Natural killer cell treated with Interleukin-12 subunit alpha and Interleukin-12 subunit beta and Interleukin-15 and Interleukin-18, amount 100 ng/mL, for 72 hours (primary cell): ENCODE data around the gene GBX2. TPM values are rescaled to one million over a fixed set of nuclear protein-coding genes. Genes with fewer than 3 reads are reported as not detected.
A peak's percentile ranks its signal among the peaks of the same experiment; 100 is the strongest.

ENCODE experiments used
- ATAC-seq, 2 donors: fragments of 150-1000 bp; cut with Tn5 transposase in 1 of 2; sonication (Bioruptor Pico), chemical (Tn5 transposase) in 1 of 2; 2 replicates each; pipeline ENCODE4 v1.10.0; 2021
- DNase-seq: peaks from one replicate; pipeline ENCODE4 v3.0.0; 2022; ENCODE audit warnings: low spot score
- H3K27ac Mint-ChIP-seq, 2 donors: 1 replicate in 1 of 2; 2 replicates in 1 of 2; pipeline ENCODE4 v1.8.0; 2022; ENCODE audit warnings: mixed read lengths in 2 of 2, mild to moderate bottlenecking in 1 of 2, moderate library complexity in 1 of 2
- H3K27me3 Mint-ChIP-seq, 2 donors: 1 replicate in 1 of 2; 2 replicates in 1 of 2; pipeline ENCODE4 v1.8.0; 2022; ENCODE audit warnings: mixed read lengths in 2 of 2
- H3K36me3 Mint-ChIP-seq: one replicate; pipeline ENCODE4 v1.8.0; 2022; ENCODE audit warnings: mixed read lengths
- H3K4me1 Mint-ChIP-seq, 2 donors: 1 replicate in 1 of 2; 2 replicates in 1 of 2; pipeline ENCODE4 v1.8.0; 2022; ENCODE audit warnings: low read depth in 2 of 2, mixed read lengths in 2 of 2, mild to moderate bottlenecking in 1 of 2
- H3K4me3 Mint-ChIP-seq: one replicate; pipeline ENCODE4 v1.8.0; 2022; ENCODE audit warnings: mixed read lengths
- H3K9me3 Mint-ChIP-seq: 2 replicates; pipeline ENCODE4 v1.8.0; 2022; ENCODE audit warnings: mixed read lengths
- total RNA-seq, 2 donors: library from RNA; stranded (reverse); gene quantifications; one replicate each; pipeline ENCODE4 v1.2.3, GENCODE V29; 2022

GBX2 gene
- total RNA-seq, 2 donors from 2014 or later, result not detected

DNA sequence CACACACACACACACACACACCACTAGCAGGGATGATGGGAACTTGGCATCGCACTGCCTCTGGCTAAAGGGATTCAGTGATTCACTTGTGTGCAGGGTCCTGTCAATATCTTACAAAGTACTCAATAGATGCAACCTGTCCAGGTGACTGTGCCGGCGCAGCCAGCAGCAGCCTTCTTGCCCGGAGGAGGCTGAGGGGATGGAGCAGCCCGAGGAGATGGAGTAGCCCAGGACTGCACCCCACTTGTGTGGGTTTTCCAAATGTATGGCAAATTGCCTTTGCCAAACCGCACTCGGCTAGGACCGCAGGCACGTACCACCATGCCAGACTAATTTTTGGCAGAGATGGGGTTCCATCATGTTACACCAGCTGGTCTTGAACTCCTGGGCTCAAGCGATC, 31.1 kb downstream of the GBX2 start:
- peaks cover 3 to 11% of the 10 kb centered on the region in 2 donors for H3K27me3 Mint-ChIP-seq
- no peaks in the 10 kb centered on the region for H3K36me3 Mint-ChIP-seq
- H3K4me3 Mint-ChIP-seq, result no peak overlapping the region
- no peaks in the 10 kb centered on the region for H3K9me3 Mint-ChIP-seq
- no peak overlapping the region for H3K27ac Mint-ChIP-seq
- H3K4me1 Mint-ChIP-seq, result no peaks in the 10 kb centered on the region
- no peak for ATAC-seq
- DNase-seq, result no peak

DNA sequence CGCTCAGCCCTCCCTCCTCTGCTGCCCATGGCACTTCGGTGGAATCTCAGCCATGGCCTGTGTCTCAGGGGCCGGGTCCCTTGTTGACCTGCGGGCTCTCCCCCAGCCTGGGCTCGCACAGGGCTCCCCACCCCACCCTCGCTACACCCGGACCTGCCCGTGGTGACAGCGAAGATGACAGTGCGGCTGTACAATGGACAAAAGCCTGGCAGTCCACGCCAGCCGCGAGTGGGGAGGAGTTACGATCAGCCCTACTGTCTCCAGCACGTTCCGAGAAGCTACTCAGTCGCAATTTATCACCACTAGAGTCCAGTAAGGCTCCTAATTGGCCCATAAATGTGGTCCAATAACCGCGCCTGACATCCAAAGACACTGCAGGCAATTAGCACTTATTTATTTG, 31.6 kb downstream of the GBX2 start:
- Mint-ChIP-seq H3K27ac (no peak overlapping the region), H3K4me1 (no peaks in the 10 kb centered on the region), H3K27me3 (peaks cover 2 to 10% of the 10 kb centered on the region in 2 donors), H3K36me3 (no peaks in the 10 kb centered on the region), H3K9me3 (no peaks in the 10 kb centered on the region), H3K4me3 (no peak overlapping the region)
- ATAC-seq, result no peak
- no peak for DNase-seq

DNA sequence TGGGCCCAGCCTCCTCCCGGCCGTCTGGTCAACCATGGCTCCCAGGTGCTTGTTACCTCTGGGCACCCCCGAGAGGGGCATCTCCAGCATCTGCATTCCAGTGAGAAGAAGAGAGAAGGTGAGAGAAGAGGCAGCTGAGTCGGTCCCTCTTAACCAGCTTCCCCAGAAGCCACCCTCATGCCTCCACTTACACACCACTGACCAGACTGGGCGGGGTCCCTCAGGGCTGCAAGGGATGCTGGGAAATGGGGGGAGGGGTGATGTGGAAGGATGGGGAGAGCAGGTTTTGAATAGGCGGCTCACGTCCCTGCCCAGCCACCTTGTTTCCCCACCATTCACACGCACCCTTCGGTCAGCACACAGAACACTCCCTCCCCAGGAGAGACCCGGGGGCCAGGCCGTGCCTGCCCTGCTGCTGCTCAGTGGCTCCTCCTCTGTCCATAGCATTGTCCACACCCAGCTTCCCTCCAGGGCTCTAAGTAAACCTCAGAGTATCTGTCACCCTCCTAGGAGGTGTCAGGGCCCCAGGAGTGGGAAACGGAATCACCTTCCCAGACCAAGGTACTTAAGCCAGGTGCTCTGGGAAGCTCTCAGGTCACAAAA, 34.7 kb downstream of the GBX2 start:
- Mint-ChIP-seq H3K27ac (no peak overlapping the region), H3K4me1 (no peaks in the 10 kb centered on the region), H3K9me3 (no peaks in the 10 kb centered on the region), H3K27me3 (no peaks in the 10 kb centered on the region), H3K36me3 (no peaks in the 10 kb centered on the region), H3K4me3 (no peak overlapping the region)
- ATAC-seq, result peak in 1 of 2 donors; percentile 13
- no peak for DNase-seq

DNA sequence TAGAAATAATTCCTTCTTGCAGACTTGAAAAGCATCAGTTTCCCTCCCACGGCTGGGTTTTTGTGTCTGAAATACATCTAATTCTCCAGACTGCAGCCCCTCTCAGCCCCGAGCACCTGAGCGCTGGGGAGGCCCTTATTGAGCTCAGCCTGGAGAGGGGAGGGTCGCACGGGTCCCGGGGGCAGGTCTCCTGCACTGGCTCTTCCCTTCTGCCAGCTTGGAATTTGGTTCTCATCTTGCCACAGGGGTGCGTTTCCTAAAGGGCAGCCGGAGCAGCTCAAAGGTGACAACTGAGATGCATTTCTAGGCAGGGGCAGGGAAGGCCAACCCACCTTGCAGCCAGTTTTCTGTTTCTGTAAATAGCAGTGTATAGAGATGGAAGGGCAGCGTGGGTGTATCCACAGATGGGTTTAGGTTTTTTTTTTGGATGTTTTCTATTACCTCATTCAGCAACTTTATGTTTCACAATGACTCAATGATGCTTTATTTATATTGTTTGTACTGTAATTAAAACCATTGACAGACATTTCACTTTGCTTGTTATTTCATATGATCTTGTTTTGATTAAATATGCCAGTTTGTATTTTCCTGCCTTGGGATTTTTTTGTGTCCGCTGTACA, 37.0 kb downstream of the GBX2 start:
- ATAC-seq, result no peak
- Mint-ChIP-seq H3K4me1 (no peaks in the 10 kb centered on the region), H3K27me3 (no peaks in the 10 kb centered on the region), H3K4me3 (no peak overlapping the region), H3K27ac (no peak overlapping the region), H3K36me3 (no peaks in the 10 kb centered on the region), H3K9me3 (no peaks in the 10 kb centered on the region)
- no peak for DNase-seq

DNA sequence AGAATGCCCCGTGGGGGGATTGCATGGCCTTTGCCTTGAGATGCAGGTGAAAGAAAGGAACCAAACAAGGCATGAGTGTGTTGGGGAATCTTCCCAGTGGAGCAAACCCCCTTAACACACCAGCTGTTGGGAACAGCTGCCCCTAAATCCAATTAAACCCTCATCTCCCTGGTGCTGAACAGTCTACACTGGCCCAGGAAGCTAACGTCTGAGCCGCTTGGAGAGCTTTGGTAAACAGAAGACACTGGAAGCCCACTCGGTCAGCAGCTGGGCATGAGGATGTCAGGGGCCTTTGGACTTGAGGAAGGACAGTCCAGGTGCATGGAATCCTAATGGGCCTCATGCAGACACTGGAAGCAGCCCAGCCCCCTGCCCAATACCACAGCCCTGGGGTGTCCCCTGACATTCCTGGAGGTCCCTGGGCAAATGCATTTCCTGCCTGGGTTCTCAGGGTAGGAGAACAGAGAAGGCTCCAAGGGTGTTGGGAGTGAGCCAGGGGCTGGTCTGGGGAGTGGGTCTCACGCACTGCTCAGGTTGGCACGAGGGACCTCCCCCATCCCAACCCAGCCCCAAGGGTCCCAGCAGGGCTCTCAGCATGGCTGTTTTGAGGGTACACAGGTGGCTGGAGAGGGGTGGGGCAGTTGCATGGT, 37.7 kb downstream of the GBX2 start:
- Mint-ChIP-seq H3K4me3 (no peak overlapping the region), H3K4me1 (no peaks in the 10 kb centered on the region), H3K9me3 (no peaks in the 10 kb centered on the region), H3K27ac (no peak overlapping the region), H3K27me3 (no peaks in the 10 kb centered on the region), H3K36me3 (no peaks in the 10 kb centered on the region)
- ATAC-seq (peak in 1 of 2 donors; percentile 29), DNase-seq (no peak)

DNA sequence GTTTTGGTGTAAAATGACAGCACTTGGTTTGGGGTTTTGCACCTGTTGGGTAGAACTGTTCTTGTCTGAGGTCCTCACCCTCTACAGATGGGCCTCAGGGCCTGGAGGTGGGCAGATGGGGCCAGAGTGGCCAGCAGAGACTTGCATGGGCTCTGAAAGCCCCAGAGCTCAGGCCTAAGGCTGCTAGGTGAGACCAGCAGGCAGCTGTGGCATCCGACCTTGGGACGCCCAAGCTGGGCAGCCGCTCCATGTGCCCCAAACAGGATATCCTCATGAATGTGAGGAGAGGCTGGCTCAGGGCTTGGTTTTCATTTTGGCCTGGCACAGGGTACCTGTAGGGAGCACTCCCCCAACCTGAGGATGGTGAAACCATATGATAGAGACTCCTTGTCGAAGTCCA, 38.3 kb downstream of the GBX2 start:
- no peak for DNase-seq
- Mint-ChIP-seq H3K9me3 (no peaks in the 10 kb centered on the region), H3K36me3 (no peaks in the 10 kb centered on the region), H3K4me3 (no peak overlapping the region), H3K27ac (no peak overlapping the region), H3K27me3 (no peaks in the 10 kb centered on the region), H3K4me1 (no peaks in the 10 kb centered on the region)
- no peak for ATAC-seq

DNA sequence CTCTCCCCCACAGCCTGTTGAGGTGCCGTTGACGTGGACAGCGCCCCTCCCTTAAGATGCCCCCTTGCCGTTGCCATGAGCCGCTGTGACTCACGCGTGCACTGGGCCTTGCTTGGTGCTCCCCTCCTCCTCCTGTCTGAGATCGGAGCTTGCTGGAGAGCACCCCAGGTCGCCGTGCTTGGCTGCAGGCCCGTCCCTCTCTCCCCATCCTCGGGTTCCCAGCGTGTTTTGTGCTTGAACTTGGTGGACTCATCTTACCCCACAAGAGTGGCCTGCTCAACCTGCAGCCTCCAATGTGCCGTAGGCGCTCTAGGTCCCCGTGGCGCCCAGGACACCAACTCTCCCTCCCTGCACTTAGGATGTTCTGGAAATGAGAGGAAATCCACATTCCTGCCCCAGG, 39.9 kb downstream of the GBX2 start:
- Mint-ChIP-seq H3K4me3 (no peak overlapping the region), H3K36me3 (no peaks in the 10 kb centered on the region), H3K9me3 (no peaks in the 10 kb centered on the region), H3K4me1 (no peaks in the 10 kb centered on the region), H3K27ac (no peak overlapping the region), H3K27me3 (no peaks in the 10 kb centered on the region)
- no peak for ATAC-seq
- no peak for DNase-seq

DNA sequence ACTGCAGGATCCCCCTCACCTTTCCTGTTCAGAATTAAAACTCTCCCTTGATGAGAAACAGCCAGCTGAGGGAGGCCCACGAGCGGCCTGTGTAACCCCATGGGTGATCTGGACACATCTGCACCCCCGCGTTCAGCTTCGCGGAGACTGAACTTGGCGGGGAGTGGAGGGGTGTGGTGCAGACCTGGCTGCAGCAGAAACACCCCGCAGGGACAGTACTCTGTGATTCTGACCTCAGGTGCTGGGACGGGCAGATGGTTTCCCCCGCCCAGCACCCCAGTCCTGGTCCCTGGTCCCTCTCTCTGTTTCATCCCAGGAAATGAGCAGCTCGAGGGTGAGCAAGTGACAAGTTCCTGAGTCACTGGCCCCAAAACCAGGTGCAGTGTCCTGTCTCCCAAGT, 41.2 kb downstream of the GBX2 start:
- H3K4me1 Mint-ChIP-seq, result no peaks in the 10 kb centered on the region
- no peaks in the 10 kb centered on the region for H3K9me3 Mint-ChIP-seq
- H3K27me3 Mint-ChIP-seq, result no peaks in the 10 kb centered on the region
- H3K4me3 Mint-ChIP-seq, result no peak overlapping the region
- DNase-seq, result no peak
- no peak overlapping the region for H3K27ac Mint-ChIP-seq
- peak in 1 of 2 donors; percentile 29 for ATAC-seq
- H3K36me3 Mint-ChIP-seq, result no peaks in the 10 kb centered on the region

DNA sequence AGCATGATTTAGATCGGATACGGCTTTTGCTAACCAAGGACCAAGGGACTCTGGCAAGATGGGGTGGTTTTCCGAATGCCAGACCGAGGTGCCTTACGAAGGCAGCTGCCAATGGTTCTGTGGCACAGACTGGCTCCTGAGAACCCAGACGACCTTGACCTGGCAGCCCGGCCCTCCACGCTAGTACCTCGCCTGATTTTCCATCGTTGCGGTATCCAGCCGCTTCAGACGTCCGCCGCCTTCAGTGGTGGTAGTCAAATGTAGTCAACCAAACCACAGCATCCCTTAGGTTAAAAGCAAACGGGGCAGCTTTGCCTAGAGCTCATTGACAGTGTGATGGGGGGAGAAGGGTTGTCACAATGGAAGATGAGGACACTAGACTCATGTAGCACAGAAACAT, 42.6 kb downstream of the GBX2 start:
- Mint-ChIP-seq H3K9me3 (no peaks in the 10 kb centered on the region), H3K4me3 (no peak overlapping the region), H3K4me1 (no peaks in the 10 kb centered on the region), H3K27me3 (no peaks in the 10 kb centered on the region), H3K36me3 (no peaks in the 10 kb centered on the region), H3K27ac (no peak overlapping the region)
- DNase-seq, result no peak
- ATAC-seq, result no peak

DNA sequence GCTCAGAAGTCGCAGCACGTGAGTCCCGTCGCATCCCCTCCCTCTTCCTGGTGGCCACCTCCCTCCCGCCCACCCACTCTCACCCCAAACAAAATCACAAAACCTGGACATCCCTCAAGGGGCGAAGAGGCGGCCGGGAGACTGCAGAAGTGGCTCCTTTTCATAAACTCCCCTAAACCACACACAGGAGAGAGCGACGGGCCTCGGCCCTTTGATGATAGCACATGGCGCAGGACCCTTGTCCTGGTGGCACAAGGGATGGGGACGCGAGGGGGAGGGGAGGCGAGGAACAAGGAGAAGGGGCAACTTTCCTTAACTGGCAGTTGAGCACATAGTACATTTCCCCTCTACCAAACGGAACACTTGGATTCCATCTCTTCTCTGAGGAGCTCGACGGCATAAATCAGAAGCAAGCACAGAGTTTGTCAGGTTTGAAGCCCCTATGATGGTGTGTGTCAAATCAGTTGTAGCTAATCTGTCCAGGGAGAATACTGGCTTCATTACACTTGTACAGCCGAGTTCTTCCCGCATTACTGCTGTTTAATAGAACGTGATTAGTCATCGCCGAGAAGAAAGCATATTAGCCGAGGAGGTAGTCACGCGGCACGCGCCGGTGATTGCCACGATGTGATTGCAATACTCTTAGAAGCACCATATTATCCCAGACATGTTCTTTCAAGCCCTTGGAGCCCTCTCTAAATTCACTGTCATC, 43.8 kb downstream of the GBX2 start:
- Mint-ChIP-seq H3K9me3 (no peaks in the 10 kb centered on the region), H3K36me3 (no peaks in the 10 kb centered on the region), H3K4me3 (no peak overlapping the region), H3K4me1 (peaks cover 0 to under 1% of the 10 kb centered on the region in 2 donors), H3K27me3 (peaks cover 0 to under 1% of the 10 kb centered on the region in 2 donors), H3K27ac (no peak overlapping the region)
- no peak for ATAC-seq
- no peak for DNase-seq

DNA sequence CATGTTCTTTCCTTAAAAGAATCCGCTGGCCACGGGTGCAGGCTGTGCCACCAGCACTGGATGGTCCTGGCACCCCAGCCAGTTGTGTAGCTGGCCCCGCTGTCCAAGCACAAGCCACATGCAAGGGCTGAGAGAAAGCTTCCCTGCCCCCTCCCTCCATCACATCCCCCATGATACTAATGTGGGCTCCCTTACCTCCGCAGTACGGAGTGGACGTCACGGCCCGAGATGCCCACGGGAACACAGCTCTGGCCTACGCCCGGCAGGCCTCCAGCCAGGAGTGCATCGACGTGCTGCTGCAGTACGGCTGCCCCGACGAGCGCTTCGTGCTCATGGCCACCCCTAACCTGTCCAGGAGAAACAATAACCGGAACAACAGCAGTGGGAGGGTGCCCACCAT, 44.5 kb downstream of the GBX2 start:
- Mint-ChIP-seq H3K36me3 (no peaks in the 10 kb centered on the region), H3K9me3 (no peaks in the 10 kb centered on the region), H3K27me3 (peaks cover 0 to 4% of the 10 kb centered on the region in 2 donors), H3K4me1 (peaks cover 0 to 6% of the 10 kb centered on the region in 2 donors), H3K4me3 (no peak overlapping the region), H3K27ac (no peak overlapping the region)
- no peak for DNase-seq
- no peak for ATAC-seq

DNA sequence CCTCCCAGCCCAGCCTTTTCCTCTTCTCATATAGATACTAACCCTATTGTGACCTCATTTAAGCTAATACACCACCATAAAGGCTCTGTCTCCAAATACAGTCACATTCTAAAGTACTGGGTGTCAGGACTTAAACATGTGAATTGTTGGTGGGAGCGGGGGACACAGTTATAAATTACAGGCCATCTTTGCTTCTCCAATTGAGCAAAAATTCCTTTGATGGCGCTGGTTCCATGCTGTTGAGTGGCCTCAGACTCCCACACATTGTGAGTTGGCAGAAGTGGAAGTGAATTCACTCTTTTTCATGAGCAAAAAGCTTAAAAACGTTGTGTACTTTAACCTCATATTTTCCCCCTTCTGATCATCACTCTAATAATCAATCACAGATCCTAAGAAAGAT, 46.0 kb downstream of the GBX2 start:
- DNase-seq, result no peak
- Mint-ChIP-seq H3K27me3 (peaks cover 2 to 5% of the 10 kb centered on the region in 2 donors), H3K36me3 (no peaks in the 10 kb centered on the region), H3K4me1 (peaks cover 0 to 7% of the 10 kb centered on the region in 2 donors), H3K9me3 (no peaks in the 10 kb centered on the region), H3K27ac (no peak overlapping the region), H3K4me3 (no peak overlapping the region)
- ATAC-seq, result no peak

DNA sequence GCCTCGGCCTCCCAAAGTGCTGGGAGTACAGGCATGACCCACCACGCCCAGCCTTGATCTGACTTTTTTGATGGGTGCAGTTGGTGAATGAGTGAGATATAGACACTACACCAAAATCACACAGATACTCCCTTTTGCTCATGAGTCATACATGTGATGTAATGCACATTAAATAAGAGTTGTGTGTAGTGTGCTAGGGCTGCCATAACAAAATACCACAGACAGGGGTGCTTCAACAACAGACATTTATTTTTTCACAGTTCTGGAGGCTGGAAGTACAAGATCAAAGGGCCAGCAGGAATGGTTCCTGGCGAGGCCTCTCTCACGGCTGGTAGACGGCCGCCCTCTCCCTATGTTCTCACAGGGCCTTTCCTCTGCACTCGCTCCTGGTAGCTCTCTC, 46.6 kb downstream of the GBX2 start:
- ATAC-seq, result no peak
- Mint-ChIP-seq H3K9me3 (no peaks in the 10 kb centered on the region), H3K27me3 (peaks cover 5 to 7% of the 10 kb centered on the region in 2 donors), H3K36me3 (no peaks in the 10 kb centered on the region), H3K27ac (no peak overlapping the region), H3K4me3 (no peak overlapping the region), H3K4me1 (peaks cover 0 to 10% of the 10 kb centered on the region in 2 donors)
- DNase-seq, result no peak

DNA sequence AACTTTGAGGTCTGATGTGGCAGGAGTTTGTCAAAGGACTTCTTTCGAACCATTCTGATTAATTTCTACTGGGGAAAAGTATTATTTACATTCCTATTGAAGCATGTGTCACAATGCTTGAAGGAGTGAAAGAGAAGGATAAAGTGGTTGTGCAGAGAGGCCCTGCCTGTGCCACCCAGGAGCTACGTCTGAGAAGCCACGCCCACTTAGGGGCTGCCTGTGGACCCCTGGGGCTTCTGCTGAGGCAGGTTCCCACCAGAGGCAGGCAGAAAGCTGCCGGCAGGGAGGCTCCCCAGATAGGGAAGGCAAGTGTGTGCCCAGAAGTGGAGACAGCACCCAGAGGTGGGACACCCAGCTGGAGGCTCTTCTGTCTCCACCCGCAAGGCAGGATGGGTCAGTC, 47.4 kb downstream of the GBX2 start:
- no peaks in the 10 kb centered on the region for H3K9me3 Mint-ChIP-seq
- DNase-seq, result no peak
- no peaks in the 10 kb centered on the region for H3K36me3 Mint-ChIP-seq
- no peak overlapping the region for H3K4me3 Mint-ChIP-seq
- peaks cover 0 to 10% of the 10 kb centered on the region in 2 donors for H3K4me1 Mint-ChIP-seq
- H3K27ac Mint-ChIP-seq, result no peak overlapping the region
- no peak for ATAC-seq
- peaks cover 5 to 7% of the 10 kb centered on the region in 2 donors for H3K27me3 Mint-ChIP-seq
